Mesendoderm (in vitro differentiated cells): ENCODE results near the gene OXSR1.

ENCODE experiments used
- DNase-seq: peaks from one replicate; pipeline ENCODE4 v3.0.0; 2013
- H2AK5ac ChIP-seq: 2 replicates; pipeline ENCODE4 v1.6.1; 2013; ENCODE audit warnings: low read length, inconsistent platforms
- H2BK120ac ChIP-seq: 2 replicates; pipeline ENCODE4 v1.6.1; 2013; ENCODE audit warnings: low read depth, mild to moderate bottlenecking, low read length, moderate library complexity, mixed read lengths
- H2BK15ac ChIP-seq: replicated peaks from 2 replicates; pipeline ENCODE4 v1.6.1; 2013; ENCODE audit warnings: low read depth, mild to moderate bottlenecking, moderate library complexity
- H2BK5ac ChIP-seq: 2 replicates; pipeline ENCODE4 v1.6.1; 2013; ENCODE audit warnings: low read length, inconsistent platforms
- H3K18ac ChIP-seq: 2 replicates; pipeline ENCODE4 v1.6.1; 2013; ENCODE audit warnings: mild to moderate bottlenecking, low read length, mixed read lengths
- H3K23ac ChIP-seq: one replicate; pipeline ENCODE4 v1.6.1; 2013; ENCODE audit warnings: low read length
- H3K27ac ChIP-seq: 2 replicates; pipeline ENCODE4 v1.5.1; 2013; ENCODE audit warnings: low read depth, mild to moderate bottlenecking, inconsistent platforms, low read length, moderate library complexity
- H3K27me3 ChIP-seq: 2 replicates; pipeline ENCODE4 v1.6.1; 2013; ENCODE audit warnings: low read length, control low read depth, mild to moderate bottlenecking, inconsistent platforms; ENCODE audit not compliant: insufficient read depth, poor library complexity
- H3K36me3 ChIP-seq: 2 replicates; pipeline ENCODE4 v1.6.1; 2013; ENCODE audit warnings: low read length, inconsistent platforms; ENCODE audit not compliant: control insufficient read depth, insufficient read depth
- H3K4ac ChIP-seq: one replicate; pipeline ENCODE4 v1.6.1; 2013; ENCODE audit warnings: low read depth, mild to moderate bottlenecking, low read length, moderate library complexity
- H3K4me1 ChIP-seq: 2 replicates; pipeline ENCODE4 v1.6.1; 2013; ENCODE audit warnings: low read depth, low read length, inconsistent platforms; ENCODE audit not compliant: control insufficient read depth
- H3K4me2 ChIP-seq: 2 replicates; pipeline ENCODE4 v1.6.1; 2013; ENCODE audit warnings: low read length
- H3K4me3 ChIP-seq: 2 replicates; pipeline ENCODE4 v1.5.1; 2013; ENCODE audit warnings: mild to moderate bottlenecking, low read length
- H3K56ac ChIP-seq: one replicate; pipeline ENCODE4 v1.6.1; 2013; ENCODE audit warnings: low read length
- H3K79me1 ChIP-seq: 2 replicates; pipeline ENCODE4 v1.6.1; 2013; ENCODE audit warnings: low read length, inconsistent platforms
- H3K79me2 ChIP-seq: 2 replicates; pipeline ENCODE4 v1.6.1; 2013; ENCODE audit warnings: mild to moderate bottlenecking, low read length; ENCODE audit not compliant: control insufficient read depth, insufficient read depth
- H3K9ac ChIP-seq: 2 replicates; pipeline ENCODE4 v1.6.1; 2013; ENCODE audit warnings: low read length, inconsistent platforms
- H4K5ac ChIP-seq: one replicate; pipeline ENCODE4 v1.6.1; 2013; ENCODE audit warnings: low read length
- H4K8ac ChIP-seq: one replicate; pipeline ENCODE4 v1.6.1; 2013; ENCODE audit warnings: low read depth, mild to moderate bottlenecking, control low read depth, low read length, moderate library complexity
- WGBS: extraction: QIAGEN DNeasy Blood & Tissue Kit; methylation state at CpG from one replicate; pipeline ENCODE4 v1.1.7; 2013; ENCODE audit warnings: low lambda C conversion rate, missing lambda C conversion rate; ENCODE audit not compliant: insufficient coverage; ENCODE audit errors: extremely low coverage; 5-methylcytosine and 5-hydroxymethylcytosine counted together

The OXSR1 gene

DNA sequence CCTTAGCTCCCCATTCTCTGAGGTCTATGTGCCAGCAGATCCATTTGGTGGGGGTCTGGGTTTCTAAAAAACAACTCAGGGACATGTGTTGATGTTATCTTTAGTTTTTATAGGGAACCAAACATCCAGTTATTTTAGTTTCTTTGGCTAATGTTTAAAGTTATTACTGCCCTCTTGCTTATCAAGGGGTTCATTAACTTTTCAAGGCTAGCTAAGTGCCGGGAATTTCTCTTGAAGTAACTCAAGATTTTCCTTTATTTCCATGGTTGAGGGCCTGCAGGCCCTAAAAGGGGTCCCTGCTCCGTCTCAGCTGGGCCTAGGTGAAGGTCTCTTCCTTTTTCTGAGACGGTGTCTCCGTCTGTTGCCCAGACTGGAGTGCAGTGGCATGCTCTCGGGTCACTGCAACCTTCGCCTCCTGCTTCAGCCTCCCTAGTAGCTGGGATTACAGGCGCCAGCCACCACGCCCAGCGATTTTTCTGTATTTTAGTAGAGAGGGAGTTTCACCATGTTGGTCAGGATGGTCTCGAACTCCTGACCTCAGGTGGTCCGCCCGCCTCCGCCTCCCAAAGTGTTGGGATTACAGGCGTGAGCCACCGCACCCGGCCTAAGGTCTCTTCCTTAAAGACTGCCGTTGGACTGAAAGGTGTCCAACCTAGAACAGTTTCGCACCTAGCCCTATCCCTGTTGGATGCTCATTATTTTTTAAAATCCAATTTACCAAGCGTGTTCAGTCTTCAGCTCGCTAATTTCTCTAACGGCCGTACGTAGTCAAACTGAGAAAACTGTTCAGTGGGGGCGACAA lies 1.3 kb upstream of the OXSR1 start:
- no peak overlapping the region for H3K27ac ChIP-seq
- peak overlapping the region; percentile 46 for H3K9ac ChIP-seq
- DNase-seq: no peak

DNA sequence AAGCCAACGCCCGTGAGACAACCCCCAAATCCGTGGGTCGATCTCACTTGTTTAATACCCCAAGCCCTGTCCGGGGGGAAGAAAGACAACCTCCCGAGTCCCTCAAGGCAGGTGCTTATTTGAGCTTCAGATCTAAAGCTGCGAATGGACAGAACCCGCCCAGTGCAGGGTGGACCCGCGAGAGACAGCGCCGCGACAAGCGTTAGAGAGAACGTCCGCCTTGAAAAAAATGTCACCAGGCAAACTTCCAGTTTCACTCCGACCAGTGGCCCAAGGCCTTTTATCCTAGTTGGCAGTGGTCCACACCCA lies 740 bp upstream of the OXSR1 start:
- no peaks in the 10 kb centered on the region for H3K27me3 ChIP-seq
- peak overlapping the region; percentile 62 for H3K4ac ChIP-seq
- H3K56ac ChIP-seq: peak overlapping the region; percentile 84
- no CpG with 5 or more reads among the region's 17 CpGs for WGBS
- H2AK5ac ChIP-seq: no peak overlapping the region
- H2BK5ac ChIP-seq: no peak overlapping the region
- no peak overlapping the region for H2BK120ac ChIP-seq
- peak overlapping the region; percentile 46 for H3K9ac ChIP-seq
- H3K4me1 ChIP-seq: no peaks in the 10 kb centered on the region
- no peak overlapping the region for H3K27ac ChIP-seq
- H3K23ac ChIP-seq: no peak overlapping the region
- DNase-seq: no peak
- no peak overlapping the region for H4K8ac ChIP-seq
- peaks cover 8% of the 10 kb centered on the region for H3K79me1 ChIP-seq
- peak overlapping the region; percentile 14 for H3K4me2 ChIP-seq
- peak overlapping the region; percentile 54 for H3K4me3 ChIP-seq
- H3K36me3 ChIP-seq: no peaks in the 10 kb centered on the region
- H3K79me2 ChIP-seq: peaks cover 30% of the 10 kb centered on the region
- no peak overlapping the region for H3K18ac ChIP-seq
- H4K5ac ChIP-seq: no peak overlapping the region
- no peak overlapping the region for H2BK15ac ChIP-seq

More for the DNA sequence above, 1.3 kb upstream of the OXSR1 start:
- no peak overlapping the region for H4K5ac ChIP-seq
- H2BK15ac ChIP-seq: no peak overlapping the region
- no peak overlapping the region for H3K23ac ChIP-seq
- no peak overlapping the region for H3K18ac ChIP-seq
- no peaks in the 10 kb centered on the region for H3K4me1 ChIP-seq
- peak overlapping the region; percentile 14 for H3K4me2 ChIP-seq
- H2BK5ac ChIP-seq: no peak overlapping the region
- no peak overlapping the region for H2AK5ac ChIP-seq
- no peaks in the 10 kb centered on the region for H3K36me3 ChIP-seq
- H2BK120ac ChIP-seq: no peak overlapping the region
- H3K56ac ChIP-seq: peak overlapping the region; percentile 84
- H3K4me3 ChIP-seq: peak overlapping the region; percentile 54
- no CpG with 5 or more reads among the region's 24 CpGs for WGBS
- peaks cover 26% of the 10 kb centered on the region for H3K79me2 ChIP-seq
- H3K79me1 ChIP-seq: peaks cover 8% of the 10 kb centered on the region
- peak overlapping the region; percentile 62 for H3K4ac ChIP-seq
- no peak overlapping the region for H4K8ac ChIP-seq
- H3K27me3 ChIP-seq: no peaks in the 10 kb centered on the region

DNA sequence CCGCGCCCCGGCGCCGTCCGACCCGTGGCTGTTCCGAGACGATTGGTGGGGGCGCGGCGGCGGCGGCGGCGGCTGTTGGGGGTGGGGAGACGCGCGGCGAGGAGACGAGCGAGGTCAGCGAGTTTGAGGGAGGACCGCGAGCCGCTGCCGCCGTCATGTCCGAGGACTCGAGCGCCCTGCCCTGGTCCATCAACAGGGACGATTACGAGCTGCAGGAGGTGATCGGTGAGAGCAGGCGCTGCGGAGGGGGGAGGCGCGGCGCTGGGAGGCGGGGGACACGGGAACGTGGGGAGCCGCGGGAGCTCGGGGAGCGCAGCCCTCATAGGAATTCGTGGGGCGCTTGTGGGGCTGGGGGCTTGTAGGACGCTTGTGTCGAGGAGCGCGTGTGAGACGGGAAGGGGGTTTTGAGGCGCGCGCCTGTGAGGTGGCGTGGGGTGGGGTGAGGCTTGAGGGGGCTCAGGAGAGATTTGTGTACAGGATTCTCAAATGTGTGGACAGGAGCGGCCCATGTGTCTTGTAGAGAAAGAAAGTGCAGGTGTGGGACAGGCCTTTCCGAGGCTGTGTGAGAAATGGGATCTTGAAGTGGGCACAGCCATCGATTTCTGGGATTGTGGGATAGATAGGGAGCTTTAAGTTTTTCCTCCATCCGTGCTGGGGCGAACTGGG lies 518 bp downstream of the OXSR1 start:
- Histone ChIP-seq H3K27me3 (no peaks in the 10 kb centered on the region), H3K4me1 (no peaks in the 10 kb centered on the region), H4K5ac (no peak overlapping the region), H2BK120ac (no peak overlapping the region), H2BK5ac (no peak overlapping the region), H3K4me3 (peak overlapping the region; percentile 84), H3K4me2 (peak overlapping the region; percentile 86), H3K23ac (peak overlapping the region; percentile 59), H3K79me1 (peaks cover 8% of the 10 kb centered on the region), H3K36me3 (no peaks in the 10 kb centered on the region), H3K4ac (peak overlapping the region; percentile 48), H3K27ac (peak overlapping the region; percentile 70), H3K79me2 (peaks cover 38% of the 10 kb centered on the region), H3K56ac (peak overlapping the region; percentile 99), H3K9ac (peak overlapping the region; percentile 71), H3K18ac (peak overlapping the region; percentile 86), H2BK15ac (no peak overlapping the region), H4K8ac (no peak overlapping the region), H2AK5ac (no peak overlapping the region)
- DNase-seq: peak; percentile 61
- no CpG with 5 or more reads among the region's 62 CpGs for WGBS

DNA sequence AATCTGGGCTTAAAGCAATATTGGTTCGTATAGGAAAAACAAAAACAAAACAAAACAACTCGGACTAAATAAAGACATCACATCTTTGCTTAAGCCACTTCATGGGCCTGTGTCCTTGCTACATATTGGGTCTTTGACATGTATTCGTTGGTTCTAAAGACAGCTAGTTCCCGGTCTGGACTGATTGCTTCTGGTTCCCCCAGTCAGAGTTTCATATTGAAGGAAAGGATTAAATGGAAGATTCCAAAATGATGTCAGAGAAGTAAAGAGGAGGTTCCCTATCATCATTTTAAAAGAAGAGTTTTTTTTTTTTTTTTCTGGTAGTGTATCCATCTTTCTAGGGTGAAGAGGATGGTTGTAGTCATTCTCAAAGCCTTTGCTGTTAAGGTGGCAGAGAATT lies 2.3 kb downstream of the OXSR1 start:
- WGBS: no CpG with 5 or more reads among the region's 4 CpGs
- peaks cover 9% of the 10 kb centered on the region for H3K79me1 ChIP-seq
- no peak overlapping the region for H3K27ac ChIP-seq
- no peaks in the 10 kb centered on the region for H3K4me1 ChIP-seq
- H3K4me2 ChIP-seq: no peak overlapping the region
- no peak overlapping the region for H2BK15ac ChIP-seq
- no peaks in the 10 kb centered on the region for H3K27me3 ChIP-seq
- H4K8ac ChIP-seq: no peak overlapping the region
- no peak overlapping the region for H3K56ac ChIP-seq
- no peaks in the 10 kb centered on the region for H3K36me3 ChIP-seq
- no peak overlapping the region for H3K9ac ChIP-seq
- H2BK5ac ChIP-seq: no peak overlapping the region
- no peak overlapping the region for H2AK5ac ChIP-seq
- H3K79me2 ChIP-seq: peaks cover 45% of the 10 kb centered on the region
- no peak overlapping the region for H2BK120ac ChIP-seq
- no peak overlapping the region for H3K23ac ChIP-seq
- no peak overlapping the region for H3K4ac ChIP-seq
- no peak overlapping the region for H3K4me3 ChIP-seq
- no peak overlapping the region for H4K5ac ChIP-seq
- DNase-seq: no peak
- H3K18ac ChIP-seq: no peak overlapping the region

DNA sequence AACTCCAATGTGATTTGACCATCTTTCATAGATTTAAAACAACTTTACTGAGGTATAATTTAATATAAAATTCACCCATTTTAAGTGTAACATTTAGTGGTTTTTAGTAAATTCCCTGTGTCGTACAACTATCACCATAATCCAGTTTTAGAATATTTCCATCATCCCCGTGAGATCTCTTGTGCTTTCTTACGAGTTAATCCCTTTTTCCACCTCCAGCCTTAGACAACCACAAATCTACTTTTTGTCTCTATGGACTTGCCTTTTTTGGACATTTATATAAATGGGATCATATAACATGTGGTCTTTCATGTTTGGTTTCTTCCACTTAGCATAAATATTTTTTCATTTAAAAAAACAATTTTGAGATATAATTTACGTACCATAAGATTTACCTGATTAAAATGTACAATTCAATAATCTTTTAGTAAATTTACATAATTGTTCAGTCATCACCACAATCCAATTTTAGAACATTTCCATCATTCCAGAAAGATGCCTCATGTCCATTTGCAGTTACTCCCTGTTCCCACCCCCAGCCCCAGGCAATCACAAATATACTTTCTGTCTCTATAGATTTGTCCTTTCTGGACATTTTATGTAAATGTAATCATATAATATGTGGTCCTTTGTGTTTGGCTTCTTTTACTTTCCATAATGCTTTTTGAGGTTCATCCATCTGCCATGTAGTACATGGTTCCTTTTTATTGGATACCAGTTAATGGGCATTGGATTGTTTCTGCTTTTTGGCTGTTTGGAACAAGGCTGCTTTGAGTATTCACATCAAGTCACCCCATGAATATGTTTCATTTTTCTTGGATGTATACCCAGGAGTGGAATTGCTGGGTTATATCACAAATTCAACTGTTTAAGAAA lies 3.1 kb downstream of the OXSR1 start:
- no peak overlapping the region for H3K4me3 ChIP-seq
- WGBS: no CpG with 5 or more reads among the region's 4 CpGs

More for the DNA sequence above, 3.1 kb downstream of the OXSR1 start:
- Histone ChIP-seq H2BK5ac (no peak overlapping the region), H3K4me2 (no peak overlapping the region), H4K5ac (no peak overlapping the region), H2BK15ac (no peak overlapping the region), H3K36me3 (no peaks in the 10 kb centered on the region), H2BK120ac (no peak overlapping the region), H2AK5ac (no peak overlapping the region), H3K27me3 (no peaks in the 10 kb centered on the region), H3K4me1 (no peaks in the 10 kb centered on the region), H3K18ac (no peak overlapping the region), H4K8ac (no peak overlapping the region), H3K9ac (no peak overlapping the region), H3K79me1 (peaks cover 13% of the 10 kb centered on the region), H3K23ac (no peak overlapping the region), H3K4ac (no peak overlapping the region), H3K27ac (no peak overlapping the region), H3K56ac (no peak overlapping the region), H3K79me2 (peaks cover 49% of the 10 kb centered on the region)
- no peak for DNase-seq
